Measurements from ENCODE around the gene TLE2. TPM values are rescaled to one million over a fixed set of nuclear protein-coding genes. Genes with fewer than 3 reads are reported as not detected.
"Not testable (repeated sequence)": the region's sequence is repeated elsewhere in the genome, so short reads cannot be mapped to it uniquely, and the experiment has no call there.

Gene TLE2
- total RNA-seq, 2 experiments from 2014 or later, result 0.24 to 0.57 TPM

DNA sequence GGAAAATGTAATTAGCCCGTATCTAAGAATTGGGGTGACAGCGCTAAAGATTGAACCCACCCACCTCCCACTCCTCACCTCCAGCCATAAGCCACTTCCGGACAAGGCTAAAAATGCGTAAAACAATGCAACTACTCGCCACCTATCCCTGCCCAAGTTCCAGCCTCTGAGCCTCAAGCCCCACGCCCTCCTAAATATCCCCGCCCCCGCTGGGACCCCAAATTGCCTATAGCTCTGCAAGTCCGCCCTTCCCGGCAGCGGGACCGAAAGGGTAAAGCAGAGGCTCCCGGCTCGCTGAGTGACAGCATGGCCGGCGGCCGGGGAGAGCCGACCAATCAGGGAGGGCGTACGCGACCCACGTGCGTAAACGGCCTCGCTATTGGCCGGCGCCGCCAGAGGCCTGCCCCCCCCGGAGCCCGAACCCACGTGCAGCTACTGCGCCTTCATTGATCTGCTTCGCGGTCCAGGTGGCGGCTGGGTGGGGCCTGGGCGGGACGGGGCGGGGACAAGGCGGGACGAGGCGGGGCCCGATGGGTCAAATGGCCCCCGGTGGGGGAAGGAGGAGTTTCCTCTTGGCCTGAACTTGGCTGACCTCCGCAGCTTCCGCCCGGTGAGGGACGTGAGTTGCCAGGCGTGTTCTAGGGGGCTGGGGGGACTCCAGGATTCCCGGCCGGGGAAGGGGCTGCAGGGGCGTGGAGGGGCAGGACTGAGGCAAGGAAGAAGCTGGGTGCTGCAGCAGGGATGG, 51.9 kb downstream of the TLE2 start, which contains the start of gene TLE6:
Gene TLE6 (plus strand): TSS at position 564 of the 745 bp plus-strand sequence. CDS start 670 bp downstream, outside the sequence.
- peaks cover 21% of the 10 kb centered on the region for H3K4me1 Mint-ChIP-seq (ENCODE audit: low read depth)
- H3K4me3 Mint-ChIP-seq, result peak within 1 kb of the TSS; percentile 94

DNA sequence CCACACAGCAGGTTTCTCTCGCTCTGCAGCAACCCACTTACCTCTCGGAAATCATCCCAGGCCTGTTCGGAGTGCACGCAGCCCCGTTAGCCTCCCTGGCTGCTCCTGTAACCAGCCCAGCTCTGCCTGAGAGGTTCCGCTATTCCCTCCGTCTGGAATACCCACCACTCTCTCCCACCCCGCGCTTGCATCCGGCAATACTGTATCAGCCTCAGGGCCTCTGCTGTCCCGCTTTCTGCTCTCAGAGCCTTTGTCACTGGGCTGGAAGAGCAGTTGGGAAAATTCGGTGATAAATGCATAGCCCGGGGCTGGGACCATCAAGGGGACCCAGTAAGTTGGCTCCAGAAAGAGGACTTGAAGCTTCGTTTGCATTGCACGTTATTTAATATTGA, 52.5 kb downstream of the TLE2 start:
- H3K36me3 Mint-ChIP-seq (ENCODE audit: low read depth), result no peaks in the 10 kb centered on the region
- peak overlapping the region; percentile 93 for H3K27ac Mint-ChIP-seq
- no peak for ATAC-seq

More for the DNA sequence above, 51.9 kb downstream of the TLE2 start, which contains the start of gene TLE6:
- Mint-ChIP-seq H3K36me3 (ENCODE audit: low read depth) (no peaks in the 10 kb centered on the region), H3K9me3 (ENCODE audit: insufficient read depth) (no peaks in the 10 kb centered on the region), H3K27me3 (ENCODE audit: low read depth) (peaks cover 9% of the 10 kb centered on the region), H3K27ac (peak within 1 kb of the TSS; percentile 93)
- POLR2A ChIA-PET, result interaction anchor here (0.7 to 1.7 kb wide), 2 partner anchors 27 to 488 kb away, joined by 3 to 7 read pairs; no protein-coding TSS in a partner anchor
- CTCF ChIA-PET, result interaction anchor here (1.2 to 3.1 kb wide), 4 partner anchors 15 to 131 kb away, joined by 5 to 17 read pairs (median 14); no protein-coding TSS in a partner anchor
- ATAC-seq (peak; percentile 100), DNase-seq (peak; percentile 97)

GRCh38 chr19:2974342-2975041, 54.6 kb downstream of the TLE2 start:
- Mint-ChIP-seq H3K4me3 (no peak overlapping the region), H3K27ac (no peak overlapping the region), H3K9me3 (ENCODE audit: insufficient read depth) (no peaks in the 10 kb centered on the region), H3K36me3 (ENCODE audit: low read depth) (no peaks in the 10 kb centered on the region), H3K4me1 (ENCODE audit: low read depth) (peaks cover 24% of the 10 kb centered on the region), H3K27me3 (ENCODE audit: low read depth) (peaks cover 5% of the 10 kb centered on the region)
- no peak for DNase-seq
- ATAC-seq, result no peak
- CTCF ChIA-PET, result interaction anchor here (1.3 kb wide), 1 partner anchor 12 kb away, joined by 6 read pairs; no protein-coding TSS in a partner anchor
- POLR2A ChIA-PET, result no interaction called here

More for the DNA sequence above, 52.5 kb downstream of the TLE2 start:
- Mint-ChIP-seq H3K4me1 (ENCODE audit: low read depth) (peaks cover 24% of the 10 kb centered on the region), H3K27me3 (ENCODE audit: low read depth) (peaks cover 5% of the 10 kb centered on the region), H3K4me3 (peak overlapping the region; percentile 94), H3K9me3 (ENCODE audit: insufficient read depth) (no peaks in the 10 kb centered on the region)
- ChIA-PET CTCF (interaction anchor here (1.2 to 3.1 kb wide), 4 partner anchors 14 to 132 kb away, joined by 5 to 17 read pairs (median 14); no protein-coding TSS in a partner anchor), POLR2A (interaction anchor here (0.5 to 1.7 kb wide), 2 partner anchors 26 to 34 kb away, joined by 3 to 7 read pairs; no protein-coding TSS in a partner anchor)
- no peak for DNase-seq

GRCh38 chr19:2973229-2973628, 55.9 kb downstream of the TLE2 start:
- no peak overlapping the region for H3K27ac Mint-ChIP-seq

DNA sequence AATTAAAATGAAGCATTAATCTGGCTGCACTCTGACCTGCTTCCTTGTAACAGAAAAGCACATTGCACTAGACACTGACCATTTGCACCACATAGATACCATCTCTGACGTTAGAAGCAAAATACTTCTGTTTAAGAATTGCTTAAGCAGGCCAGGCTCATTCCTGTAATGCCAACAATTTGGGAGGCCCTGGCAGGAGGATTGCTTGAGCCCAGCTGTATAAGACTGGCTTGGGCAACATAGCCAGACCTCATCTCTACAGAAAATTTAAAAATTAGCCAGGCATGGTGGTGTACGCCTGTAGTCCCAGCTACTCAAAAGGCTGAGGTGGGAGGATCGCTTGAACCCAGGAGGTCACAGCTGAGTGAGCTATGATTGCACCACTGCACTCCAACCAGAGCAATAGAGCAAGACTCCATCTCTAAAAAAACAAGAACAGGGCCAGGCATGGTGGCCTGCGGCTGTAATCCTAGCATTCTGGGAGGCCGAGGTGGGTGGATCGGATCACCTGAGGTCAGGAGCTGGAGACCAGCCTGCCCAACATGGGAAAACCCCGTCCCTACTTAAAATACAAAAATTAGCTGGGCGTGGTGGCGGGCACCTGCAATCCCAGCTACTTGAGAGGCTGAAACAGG, 58.8 kb downstream of the TLE2 start:
- ChIA-PET CTCF (interaction anchor here (1.3 to 1.7 kb wide), 3 partner anchors 8 to 134 kb away, joined by 4 to 9 read pairs (median 7); no protein-coding TSS in a partner anchor), POLR2A (no interaction called here)
- no peaks in the 10 kb centered on the region for H3K9me3 Mint-ChIP-seq (ENCODE audit: insufficient read depth)

More at GRCh38 chr19:2973229-2973628, 55.9 kb downstream of the TLE2 start:
- Mint-ChIP-seq H3K4me1 (ENCODE audit: low read depth) (peaks cover 30% of the 10 kb centered on the region), H3K9me3 (ENCODE audit: insufficient read depth) (no peaks in the 10 kb centered on the region), H3K27me3 (ENCODE audit: low read depth) (peaks cover 5% of the 10 kb centered on the region), H3K4me3 (no peak overlapping the region), H3K36me3 (ENCODE audit: low read depth) (no peaks in the 10 kb centered on the region)
- CTCF ChIA-PET, result interaction anchor here (1.2 kb wide), 1 partner anchor 11 kb away, joined by 5 read pairs; no protein-coding TSS in a partner anchor
- POLR2A ChIA-PET, result no interaction called here
- ATAC-seq, result no peak
- DNase-seq, result no peak

DNA sequence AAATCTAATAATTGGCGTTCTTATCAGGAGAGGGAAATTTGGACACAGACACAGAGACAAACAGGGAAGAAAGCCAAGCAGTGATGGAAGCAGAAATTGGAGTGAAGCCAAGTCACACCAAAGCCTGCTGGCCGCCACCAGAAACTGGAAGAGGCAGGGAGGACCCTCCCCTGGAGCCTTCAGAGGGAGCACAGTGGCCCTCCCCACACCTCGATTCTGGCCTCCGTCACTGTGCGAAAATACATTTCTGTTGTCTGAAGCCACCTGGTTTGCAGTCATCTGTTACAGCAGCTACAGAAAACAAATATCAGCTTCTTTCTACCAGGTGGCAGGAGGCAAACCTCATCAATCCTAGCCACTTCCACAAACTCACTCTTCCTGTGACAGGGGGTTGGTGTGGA, 60.0 kb downstream of the TLE2 start:
- DNase-seq, result no peak
- H3K27me3 Mint-ChIP-seq (ENCODE audit: low read depth), result no peaks in the 10 kb centered on the region
- no peak overlapping the region for H3K27ac Mint-ChIP-seq
- no peak overlapping the region for H3K4me3 Mint-ChIP-seq
- ChIA-PET POLR2A (no interaction called here), CTCF (interaction anchor here (1.3 kb wide), 1 partner anchor 135 kb away, joined by 7 read pairs; no protein-coding TSS in a partner anchor)
- H3K4me1 Mint-ChIP-seq (ENCODE audit: low read depth), result peaks cover 10% of the 10 kb centered on the region
- H3K9me3 Mint-ChIP-seq (ENCODE audit: insufficient read depth), result no peaks in the 10 kb centered on the region
- no peak for ATAC-seq
- no peaks in the 10 kb centered on the region for H3K36me3 Mint-ChIP-seq (ENCODE audit: low read depth)

More for the DNA sequence above, 58.8 kb downstream of the TLE2 start:
- Mint-ChIP-seq H3K4me3 (no peak overlapping the region), H3K4me1 (ENCODE audit: low read depth) (peaks cover 15% of the 10 kb centered on the region), H3K27me3 (ENCODE audit: low read depth) (peaks cover 5% of the 10 kb centered on the region), H3K27ac (no peak overlapping the region), H3K36me3 (ENCODE audit: low read depth) (no peaks in the 10 kb centered on the region)
- no peak for DNase-seq
- no peak for ATAC-seq

- CTCF ChIA-PET, result interaction anchor here (1.0 to 2.3 kb wide), 4 partner anchors 12 to 196 kb away, joined by 3 to 10 read pairs (median 5); no protein-coding TSS in a partner anchor
- no peak for ATAC-seq
- no peaks in the 10 kb centered on the region for H3K9me3 Mint-ChIP-seq (ENCODE audit: insufficient read depth)
- no peaks in the 10 kb centered on the region for H3K27me3 Mint-ChIP-seq (ENCODE audit: low read depth)
- no peaks in the 10 kb centered on the region for H3K36me3 Mint-ChIP-seq (ENCODE audit: low read depth)
- H3K27ac Mint-ChIP-seq, result no peak overlapping the region
- DNase-seq, result no peak
- H3K4me3 Mint-ChIP-seq, result no peak overlapping the region
- POLR2A ChIA-PET, result interaction anchor here (0.6 kb wide), 1 partner anchor 24 kb away, joined by 3 read pairs; no protein-coding TSS in a partner anchor
- peaks cover 10% of the 10 kb centered on the region for H3K4me1 Mint-ChIP-seq (ENCODE audit: low read depth)
Observed at GRCh38 chr19:2967972-2968371, 61.1 kb downstream of the TLE2 start.

DNA sequence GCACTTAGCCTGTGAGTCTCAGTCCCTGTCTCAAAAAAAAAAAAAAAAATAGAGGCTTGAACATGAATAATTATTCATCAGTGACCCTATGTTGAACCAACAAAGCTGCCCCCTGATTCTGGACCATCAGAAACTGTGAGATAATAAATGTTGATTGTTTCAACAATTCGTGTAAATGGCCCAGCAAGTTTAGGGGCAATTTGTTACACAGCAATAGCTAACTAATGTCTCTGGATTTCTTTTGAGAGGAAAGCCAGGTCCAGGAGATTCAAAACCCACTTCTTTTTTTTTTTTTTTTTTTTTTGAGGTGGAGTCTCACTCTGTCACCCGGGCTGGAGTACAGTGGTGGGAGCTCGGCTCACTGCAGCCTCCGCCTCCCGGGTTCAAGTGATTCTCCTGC, 64.2 kb downstream of the TLE2 start:
- POLR2A ChIA-PET, result no interaction called here
- no peak for ATAC-seq
- peaks cover 11% of the 10 kb centered on the region for H3K4me1 Mint-ChIP-seq (ENCODE audit: low read depth)
- no peak overlapping the region for H3K4me3 Mint-ChIP-seq
- no peaks in the 10 kb centered on the region for H3K9me3 Mint-ChIP-seq (ENCODE audit: insufficient read depth)
- DNase-seq, result no peak
- H3K27ac Mint-ChIP-seq, result no peak overlapping the region
- CTCF ChIA-PET, result interaction anchor here (0.9 to 1.7 kb wide), 6 partner anchors 14 to 340 kb away, joined by 3 to 12 read pairs (median 4); no protein-coding TSS in a partner anchor
- H3K36me3 Mint-ChIP-seq (ENCODE audit: low read depth), result no peaks in the 10 kb centered on the region
- H3K27me3 Mint-ChIP-seq (ENCODE audit: low read depth), result no peaks in the 10 kb centered on the region

DNA sequence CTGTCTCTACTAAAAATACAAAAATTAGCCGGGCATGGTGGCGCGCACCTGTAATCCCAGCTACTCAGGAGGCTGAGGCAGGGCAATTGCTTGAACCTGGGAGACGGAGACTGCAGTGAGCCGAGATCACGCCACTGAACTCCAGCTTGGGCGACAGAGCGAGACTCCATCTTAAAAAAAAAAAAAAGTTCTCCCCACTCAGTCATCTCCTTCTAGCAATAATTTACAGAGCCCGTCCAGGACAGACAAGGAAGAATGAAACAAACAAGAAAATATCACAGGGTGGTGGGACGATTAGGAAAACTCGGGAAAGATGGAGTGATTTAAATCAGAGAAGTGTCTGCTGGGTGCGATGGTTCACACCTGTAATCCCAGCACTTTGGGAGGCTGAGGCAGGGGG, 65.4 kb downstream of the TLE2 start:
- CTCF ChIA-PET, result interaction anchor here (1.1 to 4.8 kb wide), 7 partner anchors 7 to 162 kb away, joined by 3 to 54 read pairs (median 9); no protein-coding TSS in a partner anchor
- H3K4me1 Mint-ChIP-seq (ENCODE audit: low read depth); DNase-seq; H3K27ac Mint-ChIP-seq; ATAC-seq; H3K36me3 Mint-ChIP-seq (ENCODE audit: low read depth); H3K4me3 Mint-ChIP-seq; H3K9me3 Mint-ChIP-seq (ENCODE audit: insufficient read depth); H3K27me3 Mint-ChIP-seq (ENCODE audit: low read depth): not testable (repeated sequence)
- POLR2A ChIA-PET, result interaction anchor here (0.6 kb wide), 1 partner anchor 171 kb away, joined by 3 read pairs; no protein-coding TSS in a partner anchor

DNA sequence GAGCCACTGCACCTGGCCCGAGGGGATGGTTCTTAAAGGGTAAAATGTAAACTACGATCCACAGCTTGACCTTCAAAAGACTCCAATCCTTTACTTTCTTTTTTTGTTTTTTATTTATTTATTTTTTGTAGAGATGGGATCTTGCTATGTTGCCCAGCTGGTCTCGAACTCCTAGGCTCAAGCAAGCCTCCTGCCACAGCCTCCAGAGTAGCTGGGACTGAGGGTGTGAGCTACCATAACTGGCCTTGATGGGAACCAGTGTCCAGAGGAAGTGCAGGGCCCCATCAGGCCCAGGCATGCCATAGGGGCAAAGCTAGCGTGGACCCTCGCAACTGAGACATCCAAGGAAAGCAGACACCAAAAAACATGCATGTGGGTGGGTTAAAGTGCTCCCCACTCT, 66.0 kb downstream of the TLE2 start:
- CTCF ChIA-PET, result interaction anchor here (0.7 to 4.8 kb wide), 17 partner anchors 8 to 449 kb away, joined by 3 to 54 read pairs (median 6); partner anchors contain the start of gene TLE6
- DNase-seq (no peak), ATAC-seq (no peak)
- Mint-ChIP-seq H3K9me3 (ENCODE audit: insufficient read depth) (no peaks in the 10 kb centered on the region), H3K27ac (no peak overlapping the region), H3K4me3 (no peak overlapping the region), H3K27me3 (ENCODE audit: low read depth) (no peaks in the 10 kb centered on the region), H3K4me1 (ENCODE audit: low read depth) (peaks cover 5% of the 10 kb centered on the region), H3K36me3 (ENCODE audit: low read depth) (no peaks in the 10 kb centered on the region)
- POLR2A ChIA-PET, result interaction anchor here (0.6 to 0.8 kb wide), 2 partner anchors 172 to 188 kb away, joined by 3 read pairs; no protein-coding TSS in a partner anchor

Data from activated CD8-positive, alpha-beta T cell treated with anti-CD3 and anti-CD28 coated beads, Interleukin-2, amount 10 ng/mL, durations not matched to agents 7 days and 5 days (primary cell).